Measurements from ENCODE around the gene ESYT3. TPM values are rescaled to one million over a fixed set of nuclear protein-coding genes. Genes with fewer than 3 reads are reported as not detected.
A peak's percentile ranks its signal among the peaks of the same experiment; 100 is the strongest.
"Not testable (repeated sequence)": the region's sequence is repeated elsewhere in the genome, so short reads cannot be mapped to it uniquely, and the experiment has no call there.

Gene ESYT3
- total RNA-seq, 1 donor from 2014 or later: 1.4 TPM

DNA sequence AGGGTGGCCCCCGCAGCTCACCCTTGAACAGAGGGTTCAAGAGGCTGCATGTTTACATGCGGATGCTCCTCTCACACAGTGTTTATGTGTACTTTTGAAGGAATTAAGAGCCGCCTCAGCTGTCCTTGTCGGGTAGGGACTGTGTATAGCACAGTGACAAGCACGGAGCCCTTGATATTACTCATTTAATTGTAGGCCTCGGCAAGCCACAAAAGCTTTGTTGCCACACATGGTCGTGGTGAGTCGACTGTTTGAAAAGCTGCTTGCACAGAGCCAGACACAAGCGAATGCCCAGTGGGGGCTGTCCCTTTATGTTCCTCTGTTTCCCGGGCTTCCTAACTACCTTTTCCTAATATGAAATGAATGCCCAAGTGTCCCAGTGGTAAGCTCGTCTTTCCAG, 4.5 kb downstream of the ESYT3 start:
- ATAC-seq: no peak

DNA sequence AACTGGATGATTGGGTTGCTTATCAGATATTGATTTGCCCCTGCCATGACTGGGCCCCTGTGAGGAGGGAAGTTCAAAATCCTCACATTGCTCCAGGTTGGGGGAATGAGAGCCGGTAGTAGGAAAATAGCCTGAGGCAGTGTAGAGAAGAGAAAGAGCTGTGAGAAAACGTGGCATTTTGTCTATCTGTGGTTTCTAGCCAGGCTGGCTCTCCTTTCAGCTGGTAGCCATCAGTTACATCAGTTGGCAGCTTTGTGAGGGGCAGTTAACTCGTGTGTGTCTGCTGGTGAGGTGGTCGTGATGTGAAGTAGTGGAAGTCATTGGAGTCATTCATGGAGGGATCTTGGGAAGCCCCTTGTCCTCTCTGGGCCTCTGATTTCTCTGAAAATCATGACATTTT, 5.2 kb downstream of the ESYT3 start:
- ATAC-seq (no peak), DNase-seq (ENCODE audit: missing footprints) (no peak)
- intact Hi-C loops (cut with DNase I): no loop called here

More for the DNA sequence above, 4.5 kb downstream of the ESYT3 start:
- DNase-seq (ENCODE audit: missing footprints): no peak
- intact Hi-C loops (cut with DNase I): no loop called here

GRCh38 chr3:138440121-138440521, 5.7 kb downstream of the ESYT3 start:
- ATAC-seq: peak; percentile 72
- intact Hi-C loops (cut with DNase I): no loop called here

DNA sequence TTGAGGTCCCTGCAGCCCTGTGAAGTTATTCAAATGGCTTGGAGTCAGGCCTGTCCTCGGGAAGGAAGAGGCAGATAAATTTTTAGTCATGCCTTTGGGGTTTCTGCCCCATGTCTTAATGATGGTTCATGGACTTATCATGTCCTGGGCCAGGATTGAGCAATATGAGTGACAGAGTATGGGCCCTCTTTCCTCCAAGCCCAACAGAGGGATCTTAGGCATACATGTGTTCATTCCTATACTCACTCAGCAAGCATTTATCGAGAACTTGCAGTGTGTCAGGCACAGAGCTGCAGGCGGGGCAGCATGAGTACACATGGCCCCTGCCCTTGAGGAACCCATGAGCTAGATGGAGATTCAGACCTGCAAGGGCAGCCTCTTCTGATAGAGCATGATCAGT, 6.2 kb downstream of the ESYT3 start:
- ATAC-seq (no peak), DNase-seq (ENCODE audit: missing footprints) (no peak)
- intact Hi-C loops (cut with DNase I): no loop called here

More at GRCh38 chr3:138440121-138440521, 5.7 kb downstream of the ESYT3 start:
- DNase-seq (ENCODE audit: missing footprints): no peak

GRCh38 chr3:138441256-138441655, 6.8 kb downstream of the ESYT3 start:
- intact Hi-C loops (cut with DNase I): no loop called here
- no peak for DNase-seq (ENCODE audit: missing footprints)
- ATAC-seq: no peak

GRCh38 chr3:138441742-138442141, 7.3 kb downstream of the ESYT3 start:
- intact Hi-C loops (cut with DNase I): no loop called here
- no peak for ATAC-seq
- no peak for DNase-seq (ENCODE audit: missing footprints)

DNA sequence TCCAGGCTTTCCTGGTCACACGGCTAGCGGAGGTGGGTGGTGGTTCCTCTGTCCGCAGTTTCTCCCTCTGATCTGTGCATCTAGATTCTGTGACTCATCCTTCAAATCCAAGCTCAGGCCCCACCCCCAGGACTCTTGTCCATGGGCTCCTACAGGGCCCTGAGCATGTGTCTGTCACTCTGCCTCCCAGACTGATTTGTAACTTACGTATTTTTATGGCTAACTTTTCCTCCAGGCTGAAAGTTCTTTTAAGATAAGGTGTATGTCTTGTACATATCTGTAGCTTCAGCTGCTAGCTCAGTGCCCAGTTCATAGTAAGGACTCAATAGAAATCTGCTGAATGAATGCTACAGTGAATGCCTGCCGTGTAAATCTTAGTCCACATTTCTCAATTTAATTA, 8.0 kb downstream of the ESYT3 start:
- ATAC-seq (no peak), DNase-seq (ENCODE audit: missing footprints) (no peak)
- intact Hi-C loops (cut with DNase I): no loop called here

- no peak for DNase-seq (ENCODE audit: missing footprints)
- ATAC-seq: no peak
- intact Hi-C loops (cut with DNase I): no loop called here
Measured at GRCh38 chr3:138443091-138443490, 8.7 kb downstream of the ESYT3 start.

- ATAC-seq (no peak), DNase-seq (ENCODE audit: missing footprints) (no peak)
- intact Hi-C loops (cut with DNase I): no loop called here
Measured at GRCh38 chr3:138443521-138444503, 9.4 kb downstream of the ESYT3 start.

GRCh38 chr3:138445236-138445635, 10.8 kb downstream of the ESYT3 start:
- DNase-seq (ENCODE audit: missing footprints): no peak
- no peak for ATAC-seq
- intact Hi-C loops (cut with DNase I): no loop called here

GRCh38 chr3:138445654-138446053, 11.2 kb downstream of the ESYT3 start:
- no peak for DNase-seq (ENCODE audit: missing footprints)
- intact Hi-C loops (cut with DNase I): no loop called here
- ATAC-seq: no peak

- intact Hi-C loops (cut with DNase I): no loop called here
- DNase-seq (ENCODE audit: missing footprints): no peak
- no peak for ATAC-seq
Measured at GRCh38 chr3:138448631-138449030, 14.2 kb downstream of the ESYT3 start.

GRCh38 chr3:138449490-138449889, 15.1 kb downstream of the ESYT3 start:
- intact Hi-C loops (cut with DNase I): no loop called here
- ATAC-seq (no peak), DNase-seq (ENCODE audit: missing footprints) (no peak)

- ATAC-seq: no peak
- intact Hi-C loops (cut with DNase I): no loop called here
- DNase-seq (ENCODE audit: missing footprints): no peak
Measured at GRCh38 chr3:138450181-138450580, 15.8 kb downstream of the ESYT3 start.

- ATAC-seq (no peak), DNase-seq (ENCODE audit: missing footprints) (no peak)
- intact Hi-C loops (cut with DNase I): no loop called here
Measured at GRCh38 chr3:138450704-138451424, 16.4 kb downstream of the ESYT3 start.

DNA sequence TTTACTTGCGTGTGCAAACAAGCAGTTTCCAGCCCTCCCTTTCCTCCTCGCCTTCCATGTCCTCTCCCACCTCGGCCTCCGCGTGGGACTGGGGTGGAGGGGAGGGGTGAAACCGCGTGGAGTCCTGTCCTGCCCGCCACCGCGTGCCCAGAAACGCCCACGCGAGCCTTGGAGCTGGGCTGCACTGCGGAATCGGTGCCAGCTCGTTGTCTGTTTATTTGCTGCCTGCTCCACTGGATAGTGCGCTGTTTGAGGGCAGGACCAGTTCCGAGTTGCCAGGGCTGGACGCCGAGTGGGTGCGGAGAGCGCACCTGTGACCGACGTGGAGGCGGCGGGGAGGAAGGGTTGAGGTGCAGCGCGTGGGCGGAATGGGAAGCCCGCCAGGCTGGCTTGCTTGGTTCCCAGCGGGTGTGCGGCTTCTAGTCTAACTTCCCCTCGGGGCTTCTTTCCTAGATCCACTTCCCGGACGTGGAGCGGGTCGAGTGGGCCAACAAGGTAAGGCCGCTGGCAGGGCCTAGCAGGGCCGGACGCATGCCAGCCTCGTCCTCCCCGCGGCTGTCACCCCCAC, 17.3 kb downstream of the ESYT3 start:
- DNase-seq (ENCODE audit: missing footprints): no peak
- intact Hi-C loops (cut with DNase I): no loop called here
- no peak for ATAC-seq

- ATAC-seq (no peak), DNase-seq (ENCODE audit: missing footprints) (no peak)
- intact Hi-C loops (cut with DNase I): no loop called here
Measured at GRCh38 chr3:138452436-138452835, 18.0 kb downstream of the ESYT3 start.

DNA sequence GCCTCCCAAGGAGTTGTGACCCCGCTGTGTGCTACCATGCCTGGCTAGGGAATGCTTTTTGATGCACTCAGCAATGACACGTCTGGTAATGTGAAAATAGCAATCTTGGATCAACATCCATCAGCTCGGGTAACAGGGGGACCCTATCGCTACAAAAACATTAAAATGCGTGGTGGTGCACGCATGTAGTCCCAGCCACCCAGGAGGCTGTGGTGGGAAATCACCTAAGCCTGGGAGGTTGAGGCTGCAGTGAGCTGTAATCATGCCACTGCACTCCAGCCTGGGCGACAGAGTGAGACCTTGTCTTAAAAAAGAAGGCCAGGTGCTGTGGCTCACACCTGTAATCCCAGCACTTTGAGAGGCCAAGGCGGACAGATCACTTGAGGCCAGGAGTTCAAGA, 19.5 kb downstream of the ESYT3 start:
- intact Hi-C loops (cut with DNase I); ATAC-seq; DNase-seq (ENCODE audit: missing footprints): not testable (repeated sequence)

GRCh38 chr3:138455801-138456716, 21.6 kb downstream of the ESYT3 start:
- no peak for ATAC-seq
- intact Hi-C loops (cut with DNase I): no loop called here
- DNase-seq (ENCODE audit: missing footprints): no peak

Data from Right ventricle myocardium inferior (tissue), 1 donor.